Activated CD4-positive, CD25-positive, alpha-beta regulatory T cell treated with anti-CD3 and anti-CD28 coated beads, Interleukin-2, amount 50 U/mL, for 16 hours (primary cell): ENCODE measurements around the gene CACNA1D.

Experiments
- DNase-seq: peaks from one replicate; pipeline ENCODE4 v3.0.0-alpha.2; 2020; ENCODE audit warnings: low read depth, low spot score

Gene CACNA1D

DNA sequence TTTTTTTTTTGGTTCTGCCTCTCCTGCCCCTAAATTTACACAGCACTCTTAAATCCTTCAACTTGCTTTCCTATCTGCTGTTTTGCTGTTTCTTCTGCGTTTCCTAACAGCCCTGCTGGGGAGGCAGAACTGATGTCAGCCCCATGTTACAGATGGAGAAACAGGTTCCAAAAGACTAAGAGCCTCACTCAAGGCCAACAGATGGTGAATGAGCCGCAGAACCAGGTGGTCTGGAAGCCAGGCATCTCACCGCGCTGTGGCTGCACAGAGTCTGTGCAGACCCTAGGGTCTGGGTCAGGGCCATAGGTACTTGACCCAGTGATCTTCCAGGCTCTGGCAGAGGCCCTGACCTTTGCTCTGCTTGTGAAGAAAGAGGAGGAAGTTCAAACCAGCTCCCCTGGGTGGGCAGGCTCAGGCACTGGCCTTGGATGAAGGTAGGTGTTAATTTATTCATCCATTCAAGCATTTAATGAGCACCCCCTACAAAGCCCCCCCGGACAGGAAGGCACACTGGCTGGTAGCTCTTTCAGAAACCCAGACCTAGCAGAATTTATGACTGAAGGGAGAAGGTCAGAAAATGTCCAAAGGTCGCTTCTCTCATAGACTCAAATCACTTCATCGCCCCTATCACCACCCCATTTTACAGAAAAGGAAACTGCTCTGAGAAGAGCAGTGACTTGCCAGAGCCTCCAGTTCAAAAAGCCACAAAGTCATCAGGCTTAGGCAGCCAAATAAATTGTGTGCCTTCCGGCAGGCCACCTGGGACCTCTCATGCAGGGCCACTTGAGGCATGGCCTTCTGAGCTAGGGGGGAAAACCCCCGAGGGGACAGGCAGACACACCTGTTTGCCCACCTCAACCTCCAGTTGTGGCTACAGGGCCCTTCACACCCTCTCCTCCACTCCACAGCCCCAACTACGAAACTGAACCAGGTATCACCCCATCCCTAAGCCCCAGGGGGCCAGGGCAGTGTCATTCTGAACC, 349.1 kb downstream of the CACNA1D start:
- no peak for DNase-seq

DNA sequence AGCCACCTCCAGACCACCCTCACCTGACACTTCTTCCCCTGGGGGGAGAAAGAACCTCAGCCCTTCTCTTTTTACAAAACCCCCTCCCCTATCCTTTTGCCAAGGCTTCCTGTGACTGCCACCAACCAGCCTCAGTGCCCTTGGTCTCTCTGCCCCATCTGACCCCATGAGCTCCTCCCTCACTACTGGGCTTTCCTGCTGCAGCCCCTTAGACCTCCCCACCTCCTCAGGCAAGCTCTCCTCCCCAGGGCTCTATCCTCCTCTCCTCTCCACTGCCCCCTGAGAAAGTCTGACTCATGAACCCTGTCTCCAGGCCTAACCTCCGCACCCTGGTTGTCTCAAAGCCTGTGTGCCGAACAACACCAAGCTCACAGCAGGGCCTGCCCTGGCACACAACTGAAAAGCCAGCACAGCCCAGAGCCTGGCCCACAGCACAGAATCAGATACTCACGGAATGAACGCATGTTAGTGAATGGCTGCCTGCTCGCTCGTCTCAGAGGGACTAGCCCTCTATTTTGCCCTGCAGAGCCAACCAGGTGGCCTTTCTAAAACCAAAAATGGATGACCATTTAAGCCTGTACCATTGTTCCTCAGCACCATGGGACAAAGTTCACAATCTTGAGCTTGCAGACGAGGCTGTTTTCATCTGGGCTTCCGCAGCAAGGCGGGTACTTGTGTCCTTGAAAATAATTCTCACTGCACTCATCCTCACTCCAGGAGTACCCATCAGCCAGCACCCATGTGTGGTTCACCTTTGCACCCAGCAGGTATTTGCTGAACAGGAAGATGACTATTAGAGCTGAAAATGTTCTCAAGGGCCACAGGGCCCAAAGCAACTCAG, 350.1 kb downstream of the CACNA1D start:
- no peak for DNase-seq

DNA sequence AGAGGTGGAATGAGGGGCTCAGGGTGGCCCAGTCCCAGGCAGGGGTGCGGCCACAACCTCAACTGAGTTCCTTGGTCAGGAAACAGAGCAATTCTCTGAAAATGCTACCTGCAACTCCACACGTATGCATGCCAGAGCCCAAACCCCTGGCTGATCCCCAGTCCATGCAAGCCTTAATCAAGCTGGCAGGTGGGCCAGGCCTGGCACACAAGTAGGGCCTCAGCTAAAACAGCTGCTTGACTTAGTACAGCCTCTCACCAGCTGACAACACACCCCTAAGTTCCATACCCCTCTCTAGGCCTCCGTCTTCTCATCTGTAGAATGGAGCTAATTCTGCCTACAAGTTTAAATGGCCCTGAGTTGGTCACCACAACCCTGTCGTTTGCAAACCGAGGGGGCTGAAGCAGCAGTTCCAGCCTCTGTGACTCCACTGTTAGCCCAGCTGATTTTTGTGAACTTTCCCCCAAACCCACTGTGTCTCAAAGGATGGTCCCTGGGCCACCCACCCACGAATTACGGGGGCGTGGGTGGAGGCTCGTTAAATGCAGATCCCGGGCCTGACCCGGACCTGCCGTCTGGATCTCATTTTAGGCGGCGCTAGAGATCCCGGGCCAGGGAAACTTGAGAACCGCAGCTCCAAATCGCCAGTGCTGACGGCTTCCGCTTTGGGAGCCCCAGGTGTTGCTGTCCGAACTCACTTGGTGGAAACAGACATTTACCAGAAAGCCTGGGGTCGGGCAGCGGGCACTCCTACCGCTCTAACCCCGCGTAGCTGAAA, 350.9 kb downstream of the CACNA1D start:
- DNase-seq, result no peak

DNA sequence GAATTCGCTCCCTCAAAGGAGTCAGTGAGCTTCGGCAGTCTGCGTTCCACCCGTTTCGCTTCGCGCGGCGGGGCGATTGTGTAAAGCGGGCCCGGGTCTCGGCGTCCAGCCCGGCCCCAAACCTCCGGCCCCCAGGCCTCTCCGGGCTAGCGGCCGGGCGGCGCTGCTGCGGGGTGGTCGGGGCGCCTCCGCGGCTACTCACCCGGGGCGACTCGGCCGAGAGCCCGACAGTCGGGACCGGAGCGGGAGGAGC, 351.4 kb downstream of the CACNA1D start:
- DNase-seq, result no peak

DNA sequence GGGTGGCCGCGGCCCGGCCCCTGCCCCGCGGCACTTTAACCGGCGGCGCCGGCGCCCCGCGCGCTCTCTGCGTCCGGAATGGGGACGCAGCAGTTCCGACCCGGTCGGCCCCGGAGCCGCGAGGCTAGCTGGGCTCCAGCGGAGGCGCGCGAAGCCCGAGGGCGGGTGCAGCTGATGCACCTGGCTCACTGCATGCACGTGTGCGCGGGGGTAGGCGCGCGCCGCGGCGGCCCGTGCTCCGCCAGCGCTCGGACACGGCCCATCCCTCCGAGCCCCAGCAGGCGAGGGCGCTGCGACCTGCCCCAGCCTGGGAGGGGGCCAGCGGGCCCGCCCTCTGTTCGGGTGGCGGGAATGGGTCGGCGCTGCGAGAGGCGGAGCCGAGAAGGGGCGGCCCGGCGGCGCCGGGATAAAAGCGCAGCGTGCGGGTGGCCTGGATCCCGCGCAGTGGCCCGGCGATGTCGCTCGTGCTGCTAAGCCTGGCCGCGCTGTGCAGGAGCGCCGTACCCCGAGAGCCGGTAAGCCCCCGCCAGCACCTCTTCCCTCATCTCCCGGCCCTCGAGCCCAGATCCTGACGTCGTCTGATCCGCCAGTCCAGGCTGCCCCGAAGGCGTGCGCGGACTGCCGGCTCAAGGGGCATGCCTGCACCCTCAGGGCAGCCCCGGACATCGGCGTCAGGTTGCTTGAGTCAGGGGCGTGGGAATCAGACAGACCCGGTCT, 351.9 kb downstream of the CACNA1D start, which contains the start of the genes CHDH and IL17RB:
CHDH (minus strand) TSS at position 286 of the 717 bp plus-strand sequence. CDS start 22,411 bp downstream, outside the sequence.
IL17RB (plus strand) TSS at position 435 of the 717 bp plus-strand sequence; CDS start at position 456, 21 bp downstream.
- no peak for DNase-seq

DNA sequence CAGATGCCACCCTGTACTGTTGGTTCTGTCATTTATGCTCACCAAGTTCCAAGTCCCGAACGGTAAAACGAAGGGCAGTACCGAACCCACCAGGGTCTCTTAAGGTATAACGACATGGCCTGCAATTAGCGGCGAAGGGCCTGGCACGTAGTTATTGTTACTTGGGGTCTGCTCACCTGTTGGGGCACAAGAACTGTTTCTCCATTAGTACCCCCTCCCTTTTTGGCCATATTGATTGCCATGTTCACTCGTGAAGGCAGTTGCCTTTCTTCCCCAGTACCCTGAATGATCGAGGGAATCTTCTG, 352.4 kb downstream of the CACNA1D start:
- DNase-seq, result no peak

DNA sequence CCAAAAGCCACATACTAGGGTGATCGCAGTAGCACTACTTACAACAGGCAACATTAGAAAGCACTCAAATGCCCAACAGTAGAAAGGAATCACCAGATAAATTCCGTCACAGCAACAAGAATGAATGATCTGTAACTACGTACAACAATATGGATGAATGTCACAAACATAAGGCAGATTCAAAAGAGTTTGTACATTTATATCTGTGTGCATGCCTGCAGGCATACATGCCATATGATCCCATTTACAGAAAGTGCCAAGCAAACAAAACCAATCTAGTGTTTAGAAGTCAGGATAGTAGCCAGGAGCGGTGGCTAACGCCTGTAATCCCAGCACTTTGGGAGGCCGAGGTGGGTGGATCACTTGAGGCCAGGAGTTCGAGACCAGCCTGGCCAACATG, 355.5 kb downstream of the CACNA1D start:
- DNase-seq, result no peak

DNA sequence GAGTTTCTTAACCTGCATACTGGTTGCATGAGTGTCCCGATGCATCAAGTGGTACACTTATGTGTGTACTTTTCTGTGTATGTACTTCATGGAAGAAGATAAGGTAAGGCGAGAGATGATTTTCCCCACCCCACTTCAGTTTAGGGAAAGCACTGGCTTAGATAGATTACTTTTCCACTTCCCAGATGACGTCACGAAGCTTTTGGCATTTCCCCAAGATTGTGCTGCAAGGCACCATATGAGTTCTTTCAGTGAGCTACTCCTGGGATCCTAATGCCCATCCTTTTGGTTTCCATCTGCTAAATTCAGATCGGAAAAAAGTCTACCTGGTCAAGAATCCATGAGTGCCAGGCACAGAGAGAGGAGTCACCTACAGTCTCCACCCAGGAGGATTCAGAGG, 356.5 kb downstream of the CACNA1D start:
- no peak for DNase-seq

DNA sequence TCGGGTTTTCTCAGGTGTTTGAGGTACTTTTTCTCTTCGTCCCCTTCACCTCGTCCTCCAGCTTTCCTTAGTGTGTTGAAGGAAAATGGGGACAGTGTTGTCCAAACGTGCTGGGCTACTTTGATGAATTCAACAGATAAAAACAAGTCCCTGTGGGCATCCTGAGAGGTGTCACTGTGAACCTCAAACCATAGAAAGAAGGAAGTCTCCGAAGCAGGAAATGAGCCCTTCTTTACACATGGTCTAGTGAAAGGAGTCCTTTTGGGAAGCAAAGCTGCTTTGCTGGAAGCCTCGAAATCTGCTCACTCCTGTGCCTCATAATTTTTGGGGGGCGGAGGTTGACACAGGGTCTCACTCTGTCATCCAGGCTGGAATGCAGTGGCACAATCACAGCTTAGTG, 362.6 kb downstream of the CACNA1D start:
- no peak for DNase-seq

DNA sequence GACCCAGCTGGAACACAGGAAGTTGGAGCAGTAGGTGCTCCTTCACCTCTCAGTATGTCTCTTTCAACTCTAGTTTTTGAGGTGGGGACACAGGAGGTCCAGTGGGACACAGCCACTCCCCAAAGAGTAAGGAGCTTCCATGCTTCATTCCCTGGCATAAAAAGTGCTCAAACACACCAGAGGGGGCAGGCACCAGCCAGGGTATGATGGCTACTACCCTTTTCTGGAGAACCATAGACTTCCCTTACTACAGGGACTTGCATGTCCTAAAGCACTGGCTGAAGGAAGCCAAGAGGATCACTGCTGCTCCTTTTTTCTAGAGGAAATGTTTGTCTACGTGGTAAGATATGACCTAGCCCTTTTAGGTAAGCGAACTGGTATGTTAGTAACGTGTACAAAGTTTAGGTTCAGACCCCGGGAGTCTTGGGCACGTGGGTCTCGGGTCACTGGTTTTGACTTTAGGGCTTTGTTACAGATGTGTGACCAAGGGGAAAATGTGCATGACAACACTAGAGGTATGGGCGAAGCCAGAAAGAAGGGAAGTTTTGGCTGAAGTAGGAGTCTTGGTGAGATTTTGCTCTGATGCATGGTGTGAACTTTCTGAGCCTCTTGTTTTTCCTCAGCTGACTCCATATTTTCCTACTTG, 363.8 kb downstream of the CACNA1D start:
- DNase-seq, result no peak

DNA sequence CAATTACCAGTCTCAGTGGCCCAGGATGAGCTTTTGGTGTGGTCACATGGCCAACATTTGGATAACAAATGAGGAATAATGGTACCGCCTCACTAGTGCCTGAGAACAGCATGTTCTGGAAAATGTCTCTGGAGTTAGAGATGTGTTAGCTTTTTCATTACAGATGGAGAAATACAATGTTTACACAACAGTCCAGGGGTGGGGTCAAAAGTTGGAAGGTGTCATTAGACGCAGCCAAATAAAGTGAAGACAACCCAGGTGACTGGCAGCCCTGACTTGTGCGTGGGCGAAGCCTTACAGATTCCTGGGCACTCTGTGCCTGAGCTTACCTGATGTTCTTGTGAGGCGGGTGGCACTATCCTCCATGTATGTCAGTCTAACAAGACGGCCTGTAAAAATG, 364.8 kb downstream of the CACNA1D start:
- no peak for DNase-seq

DNA sequence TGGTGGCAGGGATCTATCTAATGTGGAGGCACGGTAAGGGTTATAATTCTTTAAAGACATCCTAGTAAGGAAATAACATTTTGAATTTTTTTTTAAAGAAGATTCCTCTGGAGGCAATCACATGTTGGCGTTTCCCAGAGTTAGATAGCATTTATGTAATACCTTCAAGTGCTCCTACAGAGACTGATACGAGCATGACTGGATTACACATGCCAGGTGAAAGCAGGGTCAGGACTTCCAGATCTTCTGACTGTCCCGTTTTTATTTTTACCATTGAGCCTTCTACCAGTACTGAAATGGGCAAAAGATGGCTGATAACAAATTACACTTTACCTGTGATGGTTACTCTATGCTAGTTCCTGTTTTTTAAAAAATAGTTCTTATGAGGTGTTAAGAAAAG, 365.8 kb downstream of the CACNA1D start:
- no peak for DNase-seq

DNA sequence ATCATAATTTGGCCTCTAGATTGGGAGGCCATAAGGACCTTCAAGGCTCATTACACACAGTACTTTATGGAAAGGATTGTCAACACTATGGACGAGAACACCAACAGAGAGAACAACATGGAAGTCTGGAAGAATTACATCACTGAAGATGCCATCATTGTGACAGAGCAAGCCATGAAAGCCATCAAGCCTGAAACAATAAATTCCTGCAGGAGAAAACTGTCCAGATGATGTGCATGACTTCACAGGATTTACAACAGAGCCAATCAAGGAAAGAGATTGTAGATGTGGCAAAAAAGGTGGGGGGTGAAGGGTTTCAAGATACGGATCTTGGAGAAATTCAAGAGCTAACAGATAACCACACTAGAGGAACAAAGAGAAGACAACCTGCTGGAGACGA, 367.8 kb downstream of the CACNA1D start:
- DNase-seq, result no peak

DNA sequence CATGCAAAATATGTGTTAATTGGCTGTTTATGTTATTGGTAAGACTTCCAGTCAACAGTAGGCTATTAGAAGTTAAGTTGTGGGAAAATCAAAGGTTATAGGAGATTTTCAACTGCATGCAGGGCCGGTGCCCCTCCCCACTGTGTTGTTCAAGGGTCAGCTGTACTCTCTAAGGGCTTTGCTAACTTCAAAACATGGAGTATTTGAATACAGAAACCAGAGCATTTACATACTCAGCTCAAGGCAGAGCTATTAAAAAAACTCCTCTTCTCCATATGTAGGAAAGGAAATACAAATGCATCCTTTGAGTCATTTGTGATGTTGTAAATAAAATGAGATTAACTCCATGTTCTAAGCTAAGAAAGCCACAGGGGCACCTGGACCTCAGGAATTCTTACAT, 368.7 kb downstream of the CACNA1D start:
- DNase-seq, result no peak
